Endothelial cell of umbilical vein (primary cell): ENCODE data around the gene PSME3. TPM values are rescaled to one million over a fixed set of nuclear protein-coding genes. Genes with fewer than 3 reads are reported as not detected.

Source experiments
- BruUV-seq: library from RNA; stranded (reverse); fragments of 400-500 nt; replicated peaks from 2 replicates; lab custom pipeline; 2021; lab: Mats Ljungman, UMichigan
- CTCF ChIA-PET: fragments of 300-600, 350-600 bp; sonication (Branson Sonifier 250); formaldehyde crosslinking; loops from one replicate; lab custom pipeline; 2021; ENCODE audit warnings: antibody characterized with exemption, inconsistent platforms; lab: Charles Lee
- POLR2A ChIA-PET: fragments of 300-600, 350-600 bp; sonication (Branson Sonifier 250); formaldehyde crosslinking; loops from one replicate; lab custom pipeline; 2021; ENCODE audit warnings: antibody characterized with exemption, inconsistent platforms; lab: Charles Lee
- DNase-seq: peaks from one replicate; pipeline ENCODE4 v3.0.0-alpha.2; 2011; ENCODE audit warnings: low read depth, low spot score
- FAIRE-seq: peaks from 2 replicates; lab custom pipeline; 2011; peaks lifted over from hg19 to GRCh38; lab: Jason Lieb, UNC
- H2AFZ ChIP-seq: 2 replicates; pipeline ENCODE4 v1.6.0; 2012; ENCODE audit warnings: low read depth, low read length, control low read depth, inconsistent platforms
- H3K27ac ChIP-seq: 2 replicates; pipeline ENCODE4 v1.5.1; 2011; ENCODE audit warnings: low read depth, mild to moderate bottlenecking, control low read depth, low read length, moderate library complexity; ENCODE audit not compliant: insufficient read depth
- H3K27me3 ChIP-seq, 2 experiments: 2 replicates each; pipeline versions ENCODE4 v1.6.0 to v1.6.1; 2011; ENCODE audit warnings: low read length in 2 of 2, mixed read lengths in 1 of 2; ENCODE audit not compliant: control insufficient read depth in 2 of 2, insufficient read depth in 2 of 2
- H3K36me3 ChIP-seq, 2 experiments: 2 replicates in 1 of 2; 3 replicates in 1 of 2; pipeline ENCODE4 v1.5.1; 2011; ENCODE audit warnings: low read length in 2 of 2, mild to moderate bottlenecking in 1 of 2, moderate library complexity in 1 of 2; ENCODE audit not compliant: control insufficient read depth in 2 of 2, insufficient read depth in 2 of 2; ENCODE audit errors: extremely low read depth in 1 of 2
- H3K4me1 ChIP-seq: 3 replicates; pipeline ENCODE4 v1.5.1; 2011; ENCODE audit warnings: mild to moderate bottlenecking, low read length; ENCODE audit not compliant: control insufficient read depth, insufficient read depth; ENCODE audit errors: extremely low read depth
- H3K4me2 ChIP-seq: 2 replicates; pipeline ENCODE4 v1.6.1; 2011; ENCODE audit warnings: low read length, control low read depth, mixed read lengths; ENCODE audit not compliant: insufficient read depth
- H3K4me3 ChIP-seq, 3 experiments: fragments of 200-600 bp in 1 of 3; sonication (generic), shearing (Covaris generic) in 1 of 3; replicated peaks in 1 of 3; 2 replicates each; pipeline ENCODE4 v1.5.1; 2011 to 2016; ENCODE audit warnings: control low read depth in 3 of 3, low read length in 3 of 3, mild to moderate bottlenecking in 2 of 3, inconsistent platforms in 1 of 3, low read depth in 1 of 3, moderate library complexity in 1 of 3; ENCODE audit not compliant: insufficient read depth in 1 of 3
- H3K79me2 ChIP-seq: 2 replicates; pipeline ENCODE4 v1.6.0; 2012; ENCODE audit warnings: low read length, inconsistent platforms; ENCODE audit not compliant: control insufficient read depth, insufficient read depth
- H3K9ac ChIP-seq: replicated peaks from 2 replicates; pipeline ENCODE3; 2011; ENCODE audit warnings: low read length, control low read depth; ENCODE audit not compliant: insufficient read depth; ENCODE audit errors: extremely low read depth
- H3K9me1 ChIP-seq: replicated peaks from 3 replicates; pipeline ENCODE4 v1.6.0; 2011; ENCODE audit warnings: mild to moderate bottlenecking, low read length; ENCODE audit not compliant: control insufficient read depth, insufficient read depth; ENCODE audit errors: extremely low read depth
- H3K9me3 ChIP-seq: replicated peaks from 2 replicates; pipeline ENCODE4 v1.5.1; 2012; ENCODE audit warnings: low read length, inconsistent platforms; ENCODE audit not compliant: control insufficient read depth, insufficient read depth
- H4K20me1 ChIP-seq: replicated peaks from 2 replicates; pipeline ENCODE3; 2011; ENCODE audit warnings: mild to moderate bottlenecking, low read length; ENCODE audit not compliant: control insufficient read depth, insufficient read depth; ENCODE audit errors: extremely low read depth
- EZH2 ChIP-seq: IDR thresholded peaks from 2 replicates; pipeline ENCODE4 v1.6.1; 2012; ENCODE audit warnings: borderline replicate concordance, low read depth, mild to moderate bottlenecking, moderate library complexity, low read length, inconsistent platforms; ENCODE audit not compliant: severe bottlenecking
- FOS ChIP-seq: IDR thresholded peaks from 2 replicates; pipeline ENCODE4 v1.6.1; 2011; ENCODE audit warnings: mild to moderate bottlenecking, low read length, moderate library complexity, borderline replicate concordance; ENCODE audit not compliant: insufficient read depth
- GATA2 ChIP-seq: IDR thresholded peaks from 2 replicates; pipeline ENCODE4 v1.7.0; 2011; ENCODE audit warnings: low read depth, mild to moderate bottlenecking, moderate library complexity, mixed read lengths, low read length; ENCODE audit not compliant: insufficient read length, insufficient read depth
- JUN ChIP-seq: IDR thresholded peaks from 2 replicates; pipeline ENCODE4 v1.6.1; 2011; ENCODE audit warnings: borderline replicate concordance, low read depth; ENCODE audit not compliant: insufficient read length, insufficient read depth
- MYC ChIP-seq: IDR thresholded peaks from one replicate; pipeline ENCODE4 v1.6.1; 2011; ENCODE audit warnings: mild to moderate bottlenecking, low read depth, low read length
- POLR2A ChIP-seq: IDR thresholded peaks from 2 replicates; pipeline ENCODE4 v1.6.1; 2012; ENCODE audit warnings: low read depth, mild to moderate bottlenecking, control low read depth, low read length
- POLR2AphosphoS5 ChIP-seq: IDR thresholded peaks from 2 replicates; pipeline ENCODE4 v1.6.1; 2012; ENCODE audit warnings: low read depth, mild to moderate bottlenecking, control low read depth, low read length, moderate library complexity; ENCODE audit not compliant: insufficient read depth
- dilution Hi-C: fragments of 300-500 bp; cut with MboI; formaldehyde crosslinking; loops from one replicate; pipeline ENCODE4 v1.15.0; 2019; ENCODE audit warnings: low sequenced_read_pairs; ENCODE audit not compliant: extremely low pct_ligation_motif_present
- intact Hi-C: fragments of 100-400 bp; cut with micrococcal nuclease; formaldehyde crosslinking; loops from one replicate; pipeline ENCODE4 v1.10.0; 2022
- polyA plus RNA-seq, 4 experiments: library from polyadenylated mRNA; depleted of rRNA in 3 of 4; stranded (reverse) in 3 of 4; unstranded in 1 of 4; fragments of >200 nt; gene quantifications; 2 replicates each; pipeline versions ENCODE4 v1.2.1 to v1.2.3, GENCODE V29; 2011 to 2012; ENCODE audit warnings: missing spikeins in 1 of 4
- total RNA-seq: library from RNA; stranded (reverse); gene quantifications from 2 replicates; pipeline ENCODE4 v1.2.3, GENCODE V29; 2021
- TF ChIP-seq, protein P1 (sequence below): IDR thresholded peaks from 2 replicates; pipeline ENCODE4 v1.6.1; 2011; ENCODE audit not compliant: insufficient read depth, insufficient read length
- TF ChIP-seq, protein P2 (sequence below), 2 donors: IDR thresholded peaks; 1 replicate in 1 of 2; 2 replicates in 1 of 2; pipeline ENCODE4 v1.5.1; 2011; ENCODE audit warnings: low read length in 2 of 2, mild to moderate bottlenecking in 2 of 2, moderate library complexity in 2 of 2, control low read depth in 1 of 2, inconsistent platforms in 1 of 2, low read depth in 1 of 2; ENCODE audit not compliant: insufficient read depth in 1 of 2; ENCODE audit errors: extremely low read depth in 1 of 2

The PSME3 gene
- total and polyA plus RNA-seq, 2 donors (not counting 3 experiments of a cell fraction or from before 2014, with no cell fraction given) = 98.4 to 126 TPM

DNA sequence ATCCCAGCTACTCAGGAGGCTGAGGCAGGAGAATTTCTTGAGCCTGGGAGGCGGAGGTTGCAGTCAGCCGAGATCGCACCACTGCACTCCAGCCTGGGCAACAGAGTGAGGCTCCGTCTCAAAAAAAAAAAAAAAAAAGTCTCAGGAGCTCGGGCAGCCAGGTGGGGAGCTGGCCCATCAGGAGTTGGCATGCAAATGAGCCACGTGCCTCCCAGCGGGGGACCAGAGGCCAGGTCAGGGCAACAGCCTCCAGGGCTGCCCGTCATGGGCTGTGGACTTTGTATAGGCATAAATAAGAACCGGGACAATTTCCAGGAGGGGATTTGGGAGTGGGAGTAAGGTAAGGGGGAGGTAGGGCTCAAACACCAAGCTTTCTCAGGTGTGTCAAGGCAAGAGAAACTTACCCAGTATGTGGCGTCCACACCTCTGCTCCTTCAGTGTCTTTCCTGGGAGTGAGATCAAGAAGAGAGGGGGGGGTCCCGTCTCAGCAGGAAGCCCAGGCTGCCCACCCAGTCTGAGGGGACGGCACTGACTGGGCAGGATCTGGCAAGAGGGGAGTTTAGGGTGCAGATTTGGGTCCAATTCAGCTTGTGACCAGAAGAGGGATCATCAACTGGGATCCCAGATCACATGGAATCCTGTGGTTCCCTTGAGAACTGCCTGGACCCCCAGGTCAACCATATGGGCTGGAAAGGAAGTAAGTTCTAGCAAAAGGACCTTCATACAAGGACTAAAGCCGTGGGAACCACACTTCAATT is 45.1 kb downstream of the PSME3 start:
- no peak for FAIRE-seq

More for the DNA sequence above, 45.1 kb downstream of the PSME3 start:
- Histone ChIP-seq H3K4me3 (no peak overlapping the region), H3K9me1 (no peaks in the 10 kb centered on the region), H3K27ac (no peak overlapping the region), H3K79me2 (no peaks in the 10 kb centered on the region), H3K4me2 (no peak overlapping the region), H3K9ac (no peak overlapping the region), H3K9me3 (no peaks in the 10 kb centered on the region), H3K36me3 (no peaks in the 10 kb centered on the region), H4K20me1 (no peaks in the 10 kb centered on the region), H2AFZ (no peak overlapping the region), H3K4me1 (no peaks in the 10 kb centered on the region), H3K27me3 (peaks cover 5 to 7% of the 10 kb centered on the region in 2 experiments)
- dilution Hi-C loops (no loop called here), intact Hi-C loops (no loop called here)
- BruUV-seq = no TSS peak
- ChIA-PET POLR2A (no interaction called here), CTCF (interaction anchor here (1.4 to 4.0 kb wide), 3 partner anchors 13 to 51 kb away, joined by 3 to 19 read pairs (median 4); no protein-coding TSS in a partner anchor)
- no peak for DNase-seq
- TF ChIP-seq POLR2AphosphoS5 (no peak), EZH2 (no peak), JUN (no peak), FOS (no peak), GATA2 (no peak), POLR2A (no peak), MYC (no peak)
- TF ChIP-seq, protein P1, sequence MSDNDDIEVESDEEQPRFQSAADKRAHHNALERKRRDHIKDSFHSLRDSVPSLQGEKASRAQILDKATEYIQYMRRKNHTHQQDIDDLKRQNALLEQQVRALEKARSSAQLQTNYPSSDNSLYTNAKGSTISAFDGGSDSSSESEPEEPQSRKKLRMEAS = no peak
- TF ChIP-seq, protein P2, sequence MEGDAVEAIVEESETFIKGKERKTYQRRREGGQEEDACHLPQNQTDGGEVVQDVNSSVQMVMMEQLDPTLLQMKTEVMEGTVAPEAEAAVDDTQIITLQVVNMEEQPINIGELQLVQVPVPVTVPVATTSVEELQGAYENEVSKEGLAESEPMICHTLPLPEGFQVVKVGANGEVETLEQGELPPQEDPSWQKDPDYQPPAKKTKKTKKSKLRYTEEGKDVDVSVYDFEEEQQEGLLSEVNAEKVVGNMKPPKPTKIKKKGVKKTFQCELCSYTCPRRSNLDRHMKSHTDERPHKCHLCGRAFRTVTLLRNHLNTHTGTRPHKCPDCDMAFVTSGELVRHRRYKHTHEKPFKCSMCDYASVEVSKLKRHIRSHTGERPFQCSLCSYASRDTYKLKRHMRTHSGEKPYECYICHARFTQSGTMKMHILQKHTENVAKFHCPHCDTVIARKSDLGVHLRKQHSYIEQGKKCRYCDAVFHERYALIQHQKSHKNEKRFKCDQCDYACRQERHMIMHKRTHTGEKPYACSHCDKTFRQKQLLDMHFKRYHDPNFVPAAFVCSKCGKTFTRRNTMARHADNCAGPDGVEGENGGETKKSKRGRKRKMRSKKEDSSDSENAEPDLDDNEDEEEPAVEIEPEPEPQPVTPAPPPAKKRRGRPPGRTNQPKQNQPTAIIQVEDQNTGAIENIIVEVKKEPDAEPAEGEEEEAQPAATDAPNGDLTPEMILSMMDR (IDR thresholded peaks at IDR 0.05; ENCODE audit: extremely low read depth in 1 of 2, insufficient read depth in 1 of 2, low read depth in 1 of 2, low read length in 2 of 2) = no peak
